ENCODE measurements around the gene ACTG1. TPM values are rescaled to one million over a fixed set of nuclear protein-coding genes. Genes with fewer than 3 reads are reported as not detected.
A peak's percentile ranks its signal among the peaks of the same experiment; 100 is the strongest.

ACTG1 gene
- total and polyA plus RNA-seq, 9 of the 15 experiments (the other 6 are each of a cell fraction or from before 2014, with no cell fraction given), result 224 to 1,775 (median 568) TPM

GRCh38 chr17:81519284-81520020 is 6.9 kb upstream of the ACTG1 start (continued):
- no peak for TF ChIP-seq ZNF318 (IDR thresholded peaks at IDR 0.05; ENCODE audit: borderline replicate concordance in 1 of 2, low read depth in 1 of 2)
- TF ChIP-seq ZBTB40 (IDR thresholded peaks at IDR 0.05), result peak; percentile 15; the same call in 1 of the 2 replicates
- TF ChIP-seq ZBTB40 (CRISPR knock-in tag; IDR thresholded peaks at IDR 0.05), result no peak
- TF ChIP-seq MLX (CRISPR knock-in tag; conservative IDR thresholded peaks at IDR 0.05), result no peak
- TF ChIP-seq ZFP30 (CRISPR knock-in tag; IDR thresholded peaks at IDR 0.05; ENCODE audit: borderline replicate concordance), result no peak
- TF ChIP-seq ZNF146 (CRISPR knock-in tag; IDR thresholded peaks at IDR 0.05; ENCODE audit: unreplicated experiment), result no peak
- TF ChIP-seq NFE2 (IDR thresholded peaks at IDR 0.05; ENCODE audit: low read depth), result peak; percentile 88
- no peak for TF ChIP-seq ZNF77 (CRISPR knock-in tag; IDR thresholded peaks at IDR 0.05)

Data from K562 (cell line).